Upper lobe of left lung (tissue), 6 donors: ENCODE measurements around the gene KCNIP4. TPM values are rescaled to one million over a fixed set of nuclear protein-coding genes. Genes with fewer than 3 reads are reported as not detected.

Experiments
- ATAC-seq, 2 donors: fragments of 200-7000 bp; cut with Tn5 transposase; one replicate each; pipeline ENCODE4 v1.9.1; 2022; ENCODE audit warnings: mild to moderate bottlenecking in 2 of 2, moderate library complexity in 2 of 2; ENCODE audit not compliant: low FRiP score in 2 of 2
- DNase-seq, 2 donors: peaks; one replicate each; pipeline ENCODE4 v3.0.0-alpha.2; 2019 to 2020
- H3K27ac ChIP-seq, 4 donors: fragments of 200-600 bp; sonication (generic); one replicate each; pipeline ENCODE4 v1.5.1; 2016 to 2019
- H3K27me3 ChIP-seq, 4 donors: fragments of 200-600 bp; sonication (generic); one replicate each; pipeline ENCODE4 v1.5.1; 2017 to 2019
- H3K36me3 ChIP-seq, 4 donors: fragments of 200-600 bp; sonication (generic); one replicate each; pipeline ENCODE4 v1.5.1; 2016 to 2019
- H3K4me1 ChIP-seq, 4 donors: fragments of 200-600 bp; sonication (generic); one replicate each; pipeline ENCODE4 v1.5.1; 2018 to 2019
- H3K4me3 ChIP-seq, 4 donors: fragments of 200-600 bp; sonication (generic); one replicate each; pipeline ENCODE4 v1.5.1; 2017 to 2019; ENCODE audit warnings: mild to moderate bottlenecking in 2 of 4, moderate library complexity in 1 of 4
- H3K9me3 ChIP-seq, 4 donors: fragments of 200-600 bp; sonication (generic); one replicate each; pipeline ENCODE4 v1.5.1; 2018 to 2019
- CTCF ChIP-seq, 6 experiments: fragments of 450-650 bp in 4 of 6; fragments of 200-600 bp in 2 of 6; sonication (generic) in 2 of 6; IDR thresholded peaks; one replicate each; pipeline ENCODE4 v1.5.1; 2016 to 2019; ENCODE audit warnings: antibody characterized with exemption in 6 of 6
- EP300 ChIP-seq, 4 donors: sonication (generic); formaldehyde crosslinking; IDR thresholded peaks; one replicate each; pipeline ENCODE4 v1.5.1; 2017; ENCODE audit warnings: antibody characterized with exemption in 4 of 4, control low read depth in 2 of 4
- POLR2A ChIP-seq, 4 donors: fragments of 450-650 bp; IDR thresholded peaks; one replicate each; pipeline ENCODE4 v1.5.1; 2016 to 2017; ENCODE audit warnings: antibody characterized with exemption in 4 of 4, mild to moderate bottlenecking in 2 of 4
- POLR2AphosphoS5 ChIP-seq, 2 donors: sonication (generic); formaldehyde crosslinking; IDR thresholded peaks; one replicate each; pipeline ENCODE4 v1.5.1; 2017; ENCODE audit warnings: antibody characterized with exemption in 2 of 2
- WGBS, 2 donors: methylation state at CpG; one replicate each; pipeline ENCODE4 v1.1.5; 2017 to 2018; 5-methylcytosine and 5-hydroxymethylcytosine counted together
- total RNA-seq, 6 donors: library from RNA; depleted of rRNA in 4 of 6; stranded (reverse); fragments of >200 nt in 4 of 6; gene quantifications; one replicate each; pipeline versions ENCODE4 v1.1.0 to v1.2.1, GENCODE V29; 2016 to 2021
- donor health status: DM: no; HTN: no; CAD: no; lungs with moderate emphysema.
- donor health status: DM: no; HTN: yes; CAD: no; lungs with severe emphysema.

Gene KCNIP4
- total RNA-seq, 6 donors from 2014 or later, result 0.20 TPM; not detected in 5

- DNase-seq, result no peak
- Histone ChIP-seq H3K27ac (no peak overlapping the region), H3K9me3 (no peaks in the 10 kb centered on the region), H3K4me1 (no peaks in the 10 kb centered on the region), H3K4me3 (no peak overlapping the region), H3K36me3 (no peaks in the 10 kb centered on the region), H3K27me3 (no peaks in the 10 kb centered on the region)
- ATAC-seq, result no peak
- 61 to 64% methylated on average over 3 of the region's 3 CpGs for WGBS, 2 donors
- TF ChIP-seq POLR2A (IDR thresholded peaks at IDR 0.05) (no peak), EP300 (IDR thresholded peaks at IDR 0.05) (no peak), POLR2AphosphoS5 (IDR thresholded peaks at IDR 0.05) (no peak), CTCF (IDR thresholded peaks at IDR 0.05) (no peak)
Observed at GRCh38 chr4:21827575-21827974, 121.0 kb downstream of the KCNIP4 start.

- H3K9me3 ChIP-seq, result no peaks in the 10 kb centered on the region
- no peak overlapping the region for H3K4me3 ChIP-seq
- TF ChIP-seq EP300 (IDR thresholded peaks at IDR 0.05) (no peak), CTCF (IDR thresholded peaks at IDR 0.05) (no peak)
- no peaks in the 10 kb centered on the region for H3K27me3 ChIP-seq
- no peak for ATAC-seq
- H3K27ac ChIP-seq, result no peak overlapping the region
- no peaks in the 10 kb centered on the region for H3K4me1 ChIP-seq
- WGBS, 2 donors, result 88 to 93% methylated on average over 4 of the region's 4 CpGs
- H3K36me3 ChIP-seq, result no peaks in the 10 kb centered on the region
- no peak for DNase-seq
Observed at GRCh38 chr4:21826071-21826470, 122.5 kb downstream of the KCNIP4 start.

GRCh38 chr4:21819086-21819485, 129.5 kb downstream of the KCNIP4 start:
- H3K27ac ChIP-seq, result no peak overlapping the region
- no peaks in the 10 kb centered on the region for H3K27me3 ChIP-seq
- WGBS, 2 donors, result 35 to 54% methylated on average over 1 of the region's 1 CpG
- H3K36me3 ChIP-seq, result no peaks in the 10 kb centered on the region
- DNase-seq (no peak), ATAC-seq (no peak)
- H3K4me3 ChIP-seq, result no peak overlapping the region
- TF ChIP-seq CTCF (IDR thresholded peaks at IDR 0.05) (no peak), POLR2AphosphoS5 (IDR thresholded peaks at IDR 0.05) (no peak), EP300 (IDR thresholded peaks at IDR 0.05) (no peak), POLR2A (IDR thresholded peaks at IDR 0.05) (no peak)
- no peaks in the 10 kb centered on the region for H3K4me1 ChIP-seq
- H3K9me3 ChIP-seq, result peaks cover 0 to 10% (median 0%) of the 10 kb centered on the region in 4 donors

GRCh38 chr4:21815651-21816377, 132.8 kb downstream of the KCNIP4 start:
- H3K4me1 ChIP-seq, result no peaks in the 10 kb centered on the region

More at GRCh38 chr4:21815651-21816377, 132.8 kb downstream of the KCNIP4 start:
- Histone ChIP-seq H3K27ac (no peak overlapping the region), H3K4me3 (no peak overlapping the region), H3K9me3 (peaks cover 0 to 10% (median 0%) of the 10 kb centered on the region in 4 donors), H3K27me3 (no peaks in the 10 kb centered on the region), H3K36me3 (no peaks in the 10 kb centered on the region)
- TF ChIP-seq POLR2AphosphoS5 (IDR thresholded peaks at IDR 0.05) (no peak), EP300 (IDR thresholded peaks at IDR 0.05) (no peak), POLR2A (IDR thresholded peaks at IDR 0.05) (no peak), CTCF (IDR thresholded peaks at IDR 0.05) (no peak)
- DNase-seq, result no peak
- ATAC-seq, result no peak
